ENCODE measurements around the gene HRNR. TPM values are rescaled to one million over a fixed set of nuclear protein-coding genes. Genes with fewer than 3 reads are reported as not detected.

Gene HRNR
- polyA plus RNA-seq, 3 donors from 2014 or later = not detected

- Mint-ChIP-seq H3K4me3 (no peak overlapping the region), H3K4me1 (no peaks in the 10 kb centered on the region), H3K27me3 (ENCODE audit: low read depth in 3 of 3) (no peaks in the 10 kb centered on the region), H3K27ac (no peak overlapping the region), H3K36me3 (no peaks in the 10 kb centered on the region), H3K9me3 (no peaks in the 10 kb centered on the region)
- no peak for DNase-seq
These were observed 41.6 kb downstream of the HRNR start for GRCh38 chr1:152182431-152182830.

- Mint-ChIP-seq H3K27ac (no peak overlapping the region), H3K4me1 (no peaks in the 10 kb centered on the region), H3K4me3 (no peak overlapping the region), H3K9me3 (no peaks in the 10 kb centered on the region), H3K27me3 (ENCODE audit: low read depth in 3 of 3) (no peaks in the 10 kb centered on the region), H3K36me3 (no peaks in the 10 kb centered on the region)
- no peak for DNase-seq
These were observed 44.4 kb downstream of the HRNR start for GRCh38 chr1:152179566-152179965.

GRCh38 chr1:152170287-152170905 lies 53.6 kb downstream of the HRNR start:
- Mint-ChIP-seq H3K4me3 (no peak overlapping the region), H3K9me3 (no peaks in the 10 kb centered on the region), H3K27ac (no peak overlapping the region), H3K36me3 (no peaks in the 10 kb centered on the region), H3K4me1 (no peaks in the 10 kb centered on the region), H3K27me3 (ENCODE audit: low read depth in 3 of 3) (peaks cover 0 to 2% (median 2%) of the 10 kb centered on the region in 3 donors)
- no peak for DNase-seq

GRCh38 chr1:152169366-152170025 lies 54.5 kb downstream of the HRNR start:
- no peak overlapping the region for H3K4me3 Mint-ChIP-seq
- H3K36me3 Mint-ChIP-seq = no peaks in the 10 kb centered on the region
- no peaks in the 10 kb centered on the region for H3K4me1 Mint-ChIP-seq
- no peak for DNase-seq
- H3K9me3 Mint-ChIP-seq = no peaks in the 10 kb centered on the region
- no peak overlapping the region for H3K27ac Mint-ChIP-seq
- peaks cover 0 to 2% (median 2%) of the 10 kb centered on the region in 3 donors for H3K27me3 Mint-ChIP-seq (ENCODE audit: low read depth in 3 of 3)

GRCh38 chr1:152168535-152168868 lies 55.5 kb downstream of the HRNR start:
- Mint-ChIP-seq H3K4me1 (no peaks in the 10 kb centered on the region), H3K4me3 (no peak overlapping the region), H3K36me3 (no peaks in the 10 kb centered on the region), H3K27ac (no peak overlapping the region), H3K27me3 (ENCODE audit: low read depth in 3 of 3) (peaks cover 0 to 2% (median 2%) of the 10 kb centered on the region in 3 donors), H3K9me3 (no peaks in the 10 kb centered on the region)
- no peak for DNase-seq

GRCh38 chr1:152167835-152168534 lies 56.0 kb downstream of the HRNR start:
- Mint-ChIP-seq H3K27me3 (ENCODE audit: low read depth in 3 of 3) (peaks cover 0 to 2% (median 0%) of the 10 kb centered on the region in 3 donors), H3K4me1 (no peaks in the 10 kb centered on the region)

GRCh38 chr1:152166966-152167365 lies 57.0 kb downstream of the HRNR start:
- Mint-ChIP-seq H3K36me3 (no peaks in the 10 kb centered on the region), H3K4me3 (no peak overlapping the region), H3K9me3 (no peaks in the 10 kb centered on the region), H3K4me1 (no peaks in the 10 kb centered on the region), H3K27me3 (ENCODE audit: low read depth in 3 of 3) (peaks cover 0 to 4% (median 0%) of the 10 kb centered on the region in 3 donors), H3K27ac (no peak overlapping the region)
- no peak for DNase-seq

More at GRCh38 chr1:152167835-152168534, 56.0 kb downstream of the HRNR start:
- no peaks in the 10 kb centered on the region for H3K36me3 Mint-ChIP-seq
- DNase-seq = no peak
- H3K4me3 Mint-ChIP-seq = no peak overlapping the region
- no peak overlapping the region for H3K27ac Mint-ChIP-seq
- no peaks in the 10 kb centered on the region for H3K9me3 Mint-ChIP-seq

- no peaks in the 10 kb centered on the region for H3K36me3 Mint-ChIP-seq
- H3K27me3 Mint-ChIP-seq (ENCODE audit: low read depth in 3 of 3) = peaks cover 0 to 2% (median 0%) of the 10 kb centered on the region in 3 donors
- no peak for DNase-seq
- no peaks in the 10 kb centered on the region for H3K4me1 Mint-ChIP-seq
- no peak overlapping the region for H3K4me3 Mint-ChIP-seq
- no peaks in the 10 kb centered on the region for H3K9me3 Mint-ChIP-seq
- H3K27ac Mint-ChIP-seq = no peak overlapping the region
These were observed 58.5 kb downstream of the HRNR start for GRCh38 chr1:152165286-152166077.

- H3K36me3 Mint-ChIP-seq = no peaks in the 10 kb centered on the region
- no peak for DNase-seq
- H3K4me1 Mint-ChIP-seq = no peaks in the 10 kb centered on the region
- H3K4me3 Mint-ChIP-seq = no peak overlapping the region
- H3K9me3 Mint-ChIP-seq = no peaks in the 10 kb centered on the region
- H3K27me3 Mint-ChIP-seq (ENCODE audit: low read depth in 3 of 3) = peaks cover 0 to 2% (median 0%) of the 10 kb centered on the region in 3 donors
- H3K27ac Mint-ChIP-seq = no peak overlapping the region
These were observed 59.4 kb downstream of the HRNR start for GRCh38 chr1:152164517-152165136.

GRCh38 chr1:152162792-152163463 lies 61.1 kb downstream of the HRNR start:
- Mint-ChIP-seq H3K27me3 (ENCODE audit: low read depth in 3 of 3) (peaks cover 0 to 2% (median 1%) of the 10 kb centered on the region in 3 donors), H3K4me3 (no peak overlapping the region), H3K36me3 (no peaks in the 10 kb centered on the region), H3K4me1 (no peaks in the 10 kb centered on the region), H3K27ac (no peak overlapping the region), H3K9me3 (no peaks in the 10 kb centered on the region)
- DNase-seq = no peak
